ENCODE data around the gene LENEP.

LENEP gene

DNA sequence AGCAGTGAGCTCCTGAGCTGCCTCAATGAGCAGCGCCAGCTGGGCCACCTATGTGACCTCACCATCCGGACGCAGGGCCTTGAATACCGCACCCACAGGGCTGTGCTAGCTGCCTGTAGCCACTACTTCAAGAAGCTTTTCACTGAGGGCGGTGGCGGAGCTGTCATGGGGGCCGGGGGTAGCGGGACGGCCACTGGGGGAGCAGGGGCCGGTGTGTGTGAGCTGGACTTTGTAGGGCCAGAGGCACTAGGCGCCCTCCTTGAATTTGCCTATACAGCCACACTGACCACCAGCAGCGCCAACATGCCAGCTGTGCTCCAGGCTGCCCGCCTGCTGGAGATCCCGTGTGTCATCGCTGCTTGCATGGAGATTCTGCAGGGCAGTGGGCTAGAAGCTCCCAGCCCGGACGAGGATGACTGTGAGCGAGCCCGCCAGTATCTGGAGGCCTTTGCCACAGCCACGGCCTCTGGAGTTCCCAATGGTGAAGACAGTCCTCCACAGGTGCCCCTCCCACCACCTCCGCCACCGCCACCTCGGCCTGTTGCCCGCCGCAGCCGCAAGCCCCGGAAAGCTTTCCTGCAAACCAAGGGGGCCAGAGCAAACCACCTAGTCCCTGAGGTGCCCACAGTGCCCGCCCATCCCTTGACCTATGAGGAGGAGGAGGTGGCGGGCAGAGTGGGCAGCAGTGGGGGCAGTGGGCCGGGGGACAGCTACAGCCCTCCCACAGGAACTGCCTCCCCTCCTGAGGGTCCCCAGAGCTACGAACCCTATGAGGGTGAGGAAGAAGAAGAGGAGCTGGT lies 21.5 kb downstream of the LENEP start:
- Histone ChIP-seq H3K27ac (ENCODE audit: low read depth, low read length) (no peak overlapping the region), H3K4me1 (ENCODE audit: control insufficient read depth, insufficient read depth, low read length) (peaks cover 30% of the 10 kb centered on the region), H3K9me3 (ENCODE audit: control insufficient read depth, insufficient read depth, low read length) (no peaks in the 10 kb centered on the region), H3K27me3 (ENCODE audit: control insufficient read depth, insufficient read depth, low read length) (no peaks in the 10 kb centered on the region), H3K36me3 (ENCODE audit: control insufficient read depth, insufficient read depth, low read length) (peaks cover 38% of the 10 kb centered on the region), H3K4me3 (ENCODE audit: low read depth, low read length) (no peak overlapping the region), H3K9ac (ENCODE audit: low read depth, low read length) (no peak overlapping the region)

DNA sequence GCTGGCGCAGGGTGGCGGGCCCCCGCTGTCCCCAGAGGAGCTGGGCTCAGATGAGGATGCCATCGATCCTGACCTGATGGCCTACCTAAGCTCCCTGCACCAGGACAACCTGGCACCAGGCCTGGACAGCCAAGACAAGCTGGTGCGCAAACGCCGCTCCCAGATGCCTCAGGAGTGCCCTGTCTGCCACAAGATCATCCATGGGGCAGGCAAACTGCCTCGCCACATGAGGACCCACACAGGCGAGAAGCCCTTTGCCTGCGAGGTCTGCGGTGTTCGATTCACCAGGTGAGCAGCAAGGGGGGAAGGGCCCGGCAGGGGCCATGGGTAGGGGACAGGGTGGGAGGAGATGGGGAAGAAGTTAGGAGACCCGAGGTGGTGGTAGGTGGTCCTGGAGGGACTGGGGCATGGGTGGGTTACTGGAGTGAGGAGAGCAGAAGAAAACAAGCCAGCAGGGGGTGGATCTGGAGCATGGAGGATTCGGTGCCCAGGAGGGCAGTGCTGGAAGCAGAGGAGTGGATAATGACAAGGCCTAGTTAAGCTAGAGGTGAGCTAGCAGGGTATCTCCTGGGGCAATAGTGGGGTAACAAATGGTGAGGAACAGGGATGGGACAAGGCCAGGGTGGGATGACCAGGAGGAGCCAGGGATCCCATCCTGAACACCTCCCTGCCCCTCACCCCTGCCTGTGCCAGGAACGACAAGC lies 22.3 kb downstream of the LENEP start:
- Histone ChIP-seq H3K27me3 (ENCODE audit: control insufficient read depth, insufficient read depth, low read length) (no peaks in the 10 kb centered on the region), H3K4me1 (ENCODE audit: control insufficient read depth, insufficient read depth, low read length) (peaks cover 28% of the 10 kb centered on the region), H3K36me3 (ENCODE audit: control insufficient read depth, insufficient read depth, low read length) (peaks cover 38% of the 10 kb centered on the region), H3K27ac (ENCODE audit: low read depth, low read length) (no peak overlapping the region), H3K9ac (ENCODE audit: low read depth, low read length) (no peak overlapping the region), H3K4me3 (ENCODE audit: low read depth, low read length) (no peak overlapping the region), H3K9me3 (ENCODE audit: control insufficient read depth, insufficient read depth, low read length) (no peaks in the 10 kb centered on the region)

DNA sequence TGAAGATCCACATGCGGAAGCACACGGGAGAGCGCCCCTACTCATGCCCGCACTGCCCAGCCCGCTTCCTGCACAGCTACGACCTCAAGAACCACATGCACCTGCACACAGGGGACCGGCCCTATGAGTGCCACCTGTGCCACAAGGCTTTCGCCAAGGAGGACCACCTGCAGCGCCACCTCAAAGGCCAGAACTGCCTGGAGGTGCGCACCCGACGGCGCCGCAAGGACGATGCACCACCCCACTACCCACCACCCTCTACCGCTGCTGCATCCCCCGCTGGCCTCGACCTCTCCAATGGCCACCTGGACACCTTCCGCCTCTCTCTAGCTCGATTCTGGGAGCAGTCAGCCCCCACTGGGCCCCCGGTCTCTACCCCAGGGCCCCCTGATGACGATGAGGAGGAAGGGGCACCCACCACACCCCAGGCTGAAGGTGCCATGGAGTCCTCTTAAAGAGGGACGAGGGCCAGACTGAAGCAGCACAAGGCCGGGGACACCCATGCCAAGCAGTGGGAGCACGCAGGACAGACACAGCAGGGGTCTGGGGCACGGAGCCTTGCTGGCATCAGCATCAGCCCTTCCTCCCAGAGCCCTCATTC lies 22.9 kb downstream of the LENEP start:
- H3K9ac ChIP-seq (ENCODE audit: low read depth, low read length), result 0 out of 2 replicates have a peak overlapping the region, but pooled peaks have one; percentile 56
- peaks cover 28% of the 10 kb centered on the region for H3K4me1 ChIP-seq (ENCODE audit: control insufficient read depth, insufficient read depth, low read length)
- peaks cover 38% of the 10 kb centered on the region for H3K36me3 ChIP-seq (ENCODE audit: control insufficient read depth, insufficient read depth, low read length)
- H3K9me3 ChIP-seq (ENCODE audit: control insufficient read depth, insufficient read depth, low read length), result no peaks in the 10 kb centered on the region
- peak overlapping the region; percentile 89 for H3K27ac ChIP-seq (ENCODE audit: low read depth, low read length)
- H3K27me3 ChIP-seq (ENCODE audit: control insufficient read depth, insufficient read depth, low read length), result no peaks in the 10 kb centered on the region
- H3K4me3 ChIP-seq (ENCODE audit: low read depth, low read length), result peak overlapping the region; percentile 59; the same call in 1 of the 2 replicates

DNA sequence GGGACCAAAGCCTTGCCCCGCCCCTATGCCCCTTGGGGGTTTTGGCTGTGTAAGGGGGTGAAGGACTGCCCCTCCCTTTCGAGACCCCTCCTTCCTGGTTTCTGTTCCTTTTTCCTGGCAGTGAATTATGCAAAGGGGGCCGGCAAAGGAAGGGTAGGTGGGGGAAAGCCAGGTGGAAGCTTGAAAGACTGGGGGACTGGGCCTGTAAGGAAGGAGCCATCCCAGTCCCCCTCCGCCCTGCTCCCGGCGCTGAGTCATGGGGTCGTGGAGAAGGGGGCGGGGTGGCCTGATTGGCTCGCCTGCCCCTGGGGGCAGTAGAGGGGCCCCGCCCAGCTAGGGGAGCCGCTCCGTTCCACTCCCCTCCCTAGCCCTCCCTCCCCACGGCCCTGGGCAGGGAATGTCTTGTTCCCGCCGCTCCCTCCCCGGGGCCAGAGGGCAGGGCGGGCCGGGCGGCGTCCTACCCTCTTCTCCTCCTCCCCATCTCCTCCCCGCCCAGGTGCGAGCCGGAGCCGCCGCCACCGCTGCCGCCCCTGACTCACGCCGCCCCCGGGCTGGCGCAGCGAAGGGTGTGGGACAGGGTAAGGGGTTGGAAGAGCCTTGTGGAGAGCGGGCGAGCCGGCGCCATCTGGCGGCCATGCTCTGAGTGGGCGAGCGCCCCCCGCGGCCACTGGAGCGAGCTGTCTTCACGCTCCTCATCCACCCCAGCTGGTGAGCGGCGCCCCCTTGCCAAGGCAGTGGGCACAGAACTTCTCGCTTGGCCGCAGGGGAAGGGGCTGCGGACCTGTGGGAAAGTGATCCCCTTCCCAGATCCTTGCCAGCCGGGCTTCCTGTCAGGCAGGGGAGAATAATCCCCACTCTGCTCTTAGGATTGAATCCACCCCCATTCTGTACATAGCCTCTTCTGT lies 23.9 kb downstream of the LENEP start:
- H3K9ac ChIP-seq (ENCODE audit: low read depth, low read length), result peak overlapping the region; percentile 56; the same call in 1 of the 2 replicates
- H3K9me3 ChIP-seq (ENCODE audit: control insufficient read depth, insufficient read depth, low read length), result no peaks in the 10 kb centered on the region
- H3K36me3 ChIP-seq (ENCODE audit: control insufficient read depth, insufficient read depth, low read length), result peaks cover 38% of the 10 kb centered on the region
- H3K4me3 ChIP-seq (ENCODE audit: low read depth, low read length), result peak overlapping the region; percentile 59
- H3K27ac ChIP-seq (ENCODE audit: low read depth, low read length), result peak overlapping the region; percentile 89
- peaks cover 24% of the 10 kb centered on the region for H3K4me1 ChIP-seq (ENCODE audit: control insufficient read depth, insufficient read depth, low read length)
- no peaks in the 10 kb centered on the region for H3K27me3 ChIP-seq (ENCODE audit: control insufficient read depth, insufficient read depth, low read length)

GRCh38 chr1:155017946-155018316 lies 24.5 kb downstream of the LENEP start:
- no peaks in the 10 kb centered on the region for H3K9me3 ChIP-seq (ENCODE audit: control insufficient read depth, insufficient read depth, low read length)
- H3K36me3 ChIP-seq (ENCODE audit: control insufficient read depth, insufficient read depth, low read length), result peaks cover 36% of the 10 kb centered on the region
- no peaks in the 10 kb centered on the region for H3K27me3 ChIP-seq (ENCODE audit: control insufficient read depth, insufficient read depth, low read length)
- no peak overlapping the region for H3K9ac ChIP-seq (ENCODE audit: low read depth, low read length)
- H3K4me3 ChIP-seq (ENCODE audit: low read depth, low read length), result peak overlapping the region; percentile 59
- H3K27ac ChIP-seq (ENCODE audit: low read depth, low read length), result no peak overlapping the region
- H3K4me1 ChIP-seq (ENCODE audit: control insufficient read depth, insufficient read depth, low read length), result peaks cover 19% of the 10 kb centered on the region

GRCh38 chr1:155018617-155019348 lies 25.4 kb downstream of the LENEP start:
- peaks cover 31% of the 10 kb centered on the region for H3K36me3 ChIP-seq (ENCODE audit: control insufficient read depth, insufficient read depth, low read length)
- H3K9ac ChIP-seq (ENCODE audit: low read depth, low read length), result no peak overlapping the region
- H3K4me1 ChIP-seq (ENCODE audit: control insufficient read depth, insufficient read depth, low read length), result peaks cover 14% of the 10 kb centered on the region
- H3K27ac ChIP-seq (ENCODE audit: low read depth, low read length), result no peak overlapping the region
- no peak overlapping the region for H3K4me3 ChIP-seq (ENCODE audit: low read depth, low read length)
- H3K9me3 ChIP-seq (ENCODE audit: control insufficient read depth, insufficient read depth, low read length), result no peaks in the 10 kb centered on the region
- no peaks in the 10 kb centered on the region for H3K27me3 ChIP-seq (ENCODE audit: control insufficient read depth, insufficient read depth, low read length)

GRCh38 chr1:155019377-155020245 lies 26.2 kb downstream of the LENEP start:
- H3K27ac ChIP-seq (ENCODE audit: low read depth, low read length), result no peak overlapping the region

GRCh38 chr1:155022136-155022926 lies 28.9 kb downstream of the LENEP start:
- H3K4me1 ChIP-seq (ENCODE audit: control insufficient read depth, insufficient read depth, low read length), result peaks cover 5% of the 10 kb centered on the region
- no peaks in the 10 kb centered on the region for H3K9me3 ChIP-seq (ENCODE audit: control insufficient read depth, insufficient read depth, low read length)
- no peak overlapping the region for H3K4me3 ChIP-seq (ENCODE audit: low read depth, low read length)
- H3K27ac ChIP-seq (ENCODE audit: low read depth, low read length), result no peak overlapping the region
- no peaks in the 10 kb centered on the region for H3K27me3 ChIP-seq (ENCODE audit: control insufficient read depth, insufficient read depth, low read length)
- no peaks in the 10 kb centered on the region for H3K36me3 ChIP-seq (ENCODE audit: control insufficient read depth, insufficient read depth, low read length)
- no peak overlapping the region for H3K9ac ChIP-seq (ENCODE audit: low read depth, low read length)

More at GRCh38 chr1:155019377-155020245, 26.2 kb downstream of the LENEP start:
- Histone ChIP-seq H3K9me3 (ENCODE audit: control insufficient read depth, insufficient read depth, low read length) (no peaks in the 10 kb centered on the region), H3K4me1 (ENCODE audit: control insufficient read depth, insufficient read depth, low read length) (peaks cover 12% of the 10 kb centered on the region), H3K27me3 (ENCODE audit: control insufficient read depth, insufficient read depth, low read length) (no peaks in the 10 kb centered on the region), H3K9ac (ENCODE audit: low read depth, low read length) (no peak overlapping the region), H3K4me3 (ENCODE audit: low read depth, low read length) (no peak overlapping the region), H3K36me3 (ENCODE audit: control insufficient read depth, insufficient read depth, low read length) (peaks cover 22% of the 10 kb centered on the region)

- peaks cover 2% of the 10 kb centered on the region for H3K4me1 ChIP-seq (ENCODE audit: control insufficient read depth, insufficient read depth, low read length)
- no peak overlapping the region for H3K9ac ChIP-seq (ENCODE audit: low read depth, low read length)
- no peak overlapping the region for H3K4me3 ChIP-seq (ENCODE audit: low read depth, low read length)
- no peak overlapping the region for H3K27ac ChIP-seq (ENCODE audit: low read depth, low read length)
- H3K9me3 ChIP-seq (ENCODE audit: control insufficient read depth, insufficient read depth, low read length), result no peaks in the 10 kb centered on the region
- no peaks in the 10 kb centered on the region for H3K36me3 ChIP-seq (ENCODE audit: control insufficient read depth, insufficient read depth, low read length)
- H3K27me3 ChIP-seq (ENCODE audit: control insufficient read depth, insufficient read depth, low read length), result no peaks in the 10 kb centered on the region
Observed at GRCh38 chr1:155022927-155023236, 29.5 kb downstream of the LENEP start.

All from HUES48 (cell line).